ENCODE measurements around the gene PLEKHA4. TPM values are rescaled to one million over a fixed set of nuclear protein-coding genes. Genes with fewer than 3 reads are reported as not detected.
A peak's percentile ranks its signal among the peaks of the same experiment; 100 is the strongest.

PLEKHA4 gene
- total and polyA plus RNA-seq, 9 of the 15 experiments (the other 6 are each of a cell fraction or from before 2014, with no cell fraction given) = 0.07 to 30.8 (median 11.4) TPM

GRCh38 chr19:48881741-48882657 lies 13.6 kb upstream of the PLEKHA4 start (continued):
- peak; percentile 80 for TF ChIP-seq CREM (IDR thresholded peaks at IDR 0.05; ENCODE audit: low read depth)
- peak; percentile 99 for TF ChIP-seq ZNF592 (IDR thresholded peaks at IDR 0.05)
- 0 out of 2 replicates have a peak, but pooled peaks have one; percentile 58 for TF ChIP-seq THRB (CRISPR knock-in tag; conservative IDR thresholded peaks at IDR 0.05)
- no peak for TF ChIP-seq ZNF232 (CRISPR knock-in tag; IDR thresholded peaks at IDR 0.05)
- peak; percentile 30; the same call in 1 of the 2 replicates for TF ChIP-seq TFAP4 (CRISPR knock-in tag; IDR thresholded peaks at IDR 0.05; ENCODE audit: borderline replicate concordance)
- no peak for TF ChIP-seq ZNF740 (CRISPR knock-in tag; IDR thresholded peaks at IDR 0.05)
- peak in 1 of 2 experiments; percentile 94; a peak in 2 of 4 replicates for TF ChIP-seq ZNF740 (tag; IDR thresholded peaks at IDR 0.05)
- TF ChIP-seq ZNF311 (CRISPR knock-in tag; IDR thresholded peaks at IDR 0.05) = peak; percentile 97
- TF ChIP-seq PTRF (tag; IDR thresholded peaks at IDR 0.05) = peak; percentile 95
- TF ChIP-seq GTF3C2 (IDR thresholded peaks at IDR 0.05; ENCODE audit: borderline replicate concordance, extremely low read depth, insufficient read length) = no peak
- TF ChIP-seq ETV1 (tag; conservative IDR thresholded peaks at IDR 0.05; ENCODE audit: low read depth) = peak; percentile 57; the same call in 1 of the 2 replicates
- TF ChIP-seq NR2C1 (IDR thresholded peaks at IDR 0.05) = 0 out of 2 replicates have a peak, but pooled peaks have one; percentile 30
- TF ChIP-seq NR2C1 (tag; IDR thresholded peaks at IDR 0.05) = peak; percentile 87
- TF ChIP-seq NR4A1 (CRISPR knock-in tag; IDR thresholded peaks at IDR 0.05) = no peak
- peak; percentile 98 for TF ChIP-seq NR4A1 (tag; IDR thresholded peaks at IDR 0.05)
